HUDEP-2 (cell line): ENCODE data around the gene MAML3.

Experiments
- DNase-seq, 76 experiments: peaks; one replicate each; lab custom pipeline; 2025; ENCODE audit not compliant: unreplicated experiment in 76 of 76; lab: John Stamatoyannopoulos, UW

MAML3 gene

DNA sequence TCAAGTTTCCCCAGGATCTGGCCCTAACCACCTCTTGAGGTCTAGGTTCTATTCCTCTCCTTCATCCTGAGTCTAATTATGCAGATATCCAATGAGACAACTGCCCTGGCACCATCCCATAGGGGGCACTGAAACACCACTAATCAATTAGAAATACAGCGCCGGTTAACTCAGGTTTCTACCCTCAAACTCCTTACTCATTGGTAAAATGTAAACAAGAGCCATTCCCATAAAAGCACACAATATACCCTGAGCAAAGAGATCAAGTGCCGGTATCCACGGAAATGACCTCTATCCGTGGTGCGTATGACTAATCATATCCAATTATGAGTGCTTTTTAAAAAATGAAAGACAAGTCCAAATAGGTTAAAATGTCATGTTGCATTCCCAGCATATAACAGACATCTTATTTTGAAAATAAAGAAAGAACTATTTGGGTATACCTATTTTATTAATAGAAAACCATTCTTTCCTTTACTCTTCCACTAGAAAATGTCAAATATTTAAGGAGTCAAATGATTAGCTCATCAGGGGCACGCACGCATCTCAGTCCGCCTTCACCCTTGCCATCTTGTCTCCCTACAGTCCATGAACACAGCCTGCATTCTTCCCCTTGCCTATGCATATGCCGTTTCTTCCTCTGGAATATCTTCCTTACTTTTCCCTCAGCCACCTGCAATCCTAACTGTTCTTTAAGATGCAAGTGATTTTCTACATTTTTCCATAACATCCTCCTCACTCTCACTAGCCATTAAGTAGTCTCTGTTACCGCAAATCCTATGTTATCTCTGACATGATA lies 141.1 kb downstream of the MAML3 start:
- peak in 27 of 76 experiments; percentile 0 to 34 (median 6) for DNase-seq

DNA sequence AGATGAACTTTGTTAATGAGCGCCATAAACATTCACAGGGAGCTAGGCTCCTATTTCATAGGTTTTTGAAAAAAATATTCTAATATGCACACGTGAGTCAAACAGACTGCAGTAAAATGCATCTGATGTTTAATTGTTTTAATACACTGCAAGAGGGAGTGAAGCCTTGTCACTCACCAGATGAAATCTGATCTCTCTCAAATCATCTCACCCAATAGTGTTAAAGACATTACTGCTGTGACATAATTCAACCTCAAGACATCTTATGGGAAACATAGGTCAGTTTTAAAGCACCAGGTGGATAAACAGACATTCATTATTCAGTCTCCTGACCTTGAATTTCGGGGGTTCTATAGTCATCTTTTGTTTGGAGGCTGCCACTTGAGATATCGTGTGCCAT lies 148.3 kb downstream of the MAML3 start:
- no peak for DNase-seq

DNA sequence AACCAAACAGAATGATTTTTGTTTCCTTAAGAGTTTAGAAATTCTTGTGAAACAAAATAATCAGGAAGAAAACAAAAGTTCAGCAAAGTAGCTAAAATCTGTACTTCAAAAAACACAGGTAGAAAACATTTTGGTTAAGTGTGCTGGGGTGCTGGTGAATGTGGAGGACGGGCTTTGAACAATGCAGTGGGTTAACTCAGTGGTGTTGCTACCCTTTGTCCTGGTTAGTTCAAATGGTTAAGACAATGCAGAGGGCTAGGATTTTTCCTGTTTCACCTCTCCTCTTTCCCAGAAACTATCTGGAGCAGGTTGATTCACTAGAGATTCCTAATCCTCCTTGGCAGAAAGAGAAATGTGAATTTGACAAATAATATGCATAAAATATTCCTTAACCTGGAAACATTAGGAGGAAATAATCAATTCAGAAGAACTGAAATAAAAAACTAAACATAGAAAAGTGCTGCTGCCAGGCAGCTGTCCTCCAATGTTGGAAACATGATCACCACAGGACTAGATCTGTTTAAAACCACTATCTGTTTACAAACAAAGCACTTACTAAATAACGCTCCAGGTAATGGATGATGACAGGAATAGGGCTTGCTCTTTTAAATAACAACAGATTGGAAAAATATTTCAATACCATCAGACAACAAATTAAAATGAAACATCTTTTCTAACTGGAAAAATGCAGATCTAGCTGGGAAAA lies 148.9 kb downstream of the MAML3 start:
- DNase-seq, result no peak

DNA sequence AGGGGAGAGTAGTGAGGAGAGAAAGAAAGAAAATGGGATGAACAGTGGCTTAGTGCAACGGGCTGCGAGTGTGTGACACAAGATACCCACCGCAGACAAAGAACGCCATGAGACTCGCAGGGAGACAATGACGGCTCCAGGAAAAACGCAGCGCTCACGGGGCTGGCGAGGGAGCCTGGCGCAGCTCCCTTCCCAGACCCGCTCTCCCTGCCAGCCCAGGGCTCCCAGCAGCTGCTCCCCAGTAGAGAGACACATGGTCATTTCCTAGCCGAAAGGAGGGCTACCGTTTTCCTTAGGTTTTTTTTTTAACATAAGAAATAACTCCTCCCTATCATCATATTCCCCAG lies 149.5 kb downstream of the MAML3 start:
- no peak for DNase-seq

DNA sequence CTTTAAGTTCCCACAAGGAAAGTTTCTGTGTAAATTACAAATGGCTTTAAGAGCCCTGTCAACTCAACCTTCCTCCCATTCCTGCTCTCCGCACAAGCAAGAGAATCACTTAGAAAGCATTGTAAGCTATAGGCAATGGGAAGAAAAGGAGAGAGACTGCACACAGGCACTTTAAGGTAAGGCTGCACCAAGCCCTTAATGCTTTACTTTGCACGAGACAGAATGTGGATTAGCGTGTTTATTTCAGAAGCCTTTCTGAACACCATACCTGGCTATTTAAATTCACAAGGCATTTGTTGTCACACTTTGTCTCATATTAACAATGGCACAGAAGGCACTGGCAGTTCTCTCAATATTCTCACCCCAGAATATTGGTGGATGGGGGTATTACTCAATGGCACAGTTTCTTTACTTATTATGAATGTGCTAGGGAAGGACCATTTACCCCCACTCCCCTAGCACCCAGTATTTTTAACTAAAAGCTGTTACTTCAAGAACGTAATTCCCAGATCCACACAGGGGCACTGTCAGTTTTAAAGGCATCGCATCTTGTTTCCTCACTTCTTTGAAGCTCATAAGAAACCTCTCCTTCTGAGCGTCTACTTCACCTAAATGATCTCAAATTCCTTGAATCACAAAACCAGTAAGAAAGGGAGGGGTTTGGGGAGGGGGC lies 150.0 kb downstream of the MAML3 start:
- DNase-seq, result no peak

DNA sequence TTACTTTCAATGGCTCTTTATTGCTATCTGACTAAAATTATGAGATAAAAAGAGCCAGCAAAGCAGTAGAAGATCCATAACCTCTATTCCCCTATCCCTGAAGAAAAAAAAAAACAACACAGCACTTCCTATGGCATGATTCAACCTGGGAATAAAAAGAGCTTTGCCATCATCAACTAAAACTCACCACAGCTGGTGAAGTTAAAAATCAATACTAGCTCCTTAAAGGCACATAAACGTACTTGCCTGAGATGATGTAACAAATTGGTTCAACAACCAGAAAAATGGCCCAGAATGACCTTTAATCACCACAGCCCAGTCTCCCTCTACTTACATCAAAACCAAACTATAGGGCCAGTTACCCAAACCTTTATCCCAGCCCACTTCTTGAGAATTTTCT lies 153.8 kb downstream of the MAML3 start:
- DNase-seq, result no peak

DNA sequence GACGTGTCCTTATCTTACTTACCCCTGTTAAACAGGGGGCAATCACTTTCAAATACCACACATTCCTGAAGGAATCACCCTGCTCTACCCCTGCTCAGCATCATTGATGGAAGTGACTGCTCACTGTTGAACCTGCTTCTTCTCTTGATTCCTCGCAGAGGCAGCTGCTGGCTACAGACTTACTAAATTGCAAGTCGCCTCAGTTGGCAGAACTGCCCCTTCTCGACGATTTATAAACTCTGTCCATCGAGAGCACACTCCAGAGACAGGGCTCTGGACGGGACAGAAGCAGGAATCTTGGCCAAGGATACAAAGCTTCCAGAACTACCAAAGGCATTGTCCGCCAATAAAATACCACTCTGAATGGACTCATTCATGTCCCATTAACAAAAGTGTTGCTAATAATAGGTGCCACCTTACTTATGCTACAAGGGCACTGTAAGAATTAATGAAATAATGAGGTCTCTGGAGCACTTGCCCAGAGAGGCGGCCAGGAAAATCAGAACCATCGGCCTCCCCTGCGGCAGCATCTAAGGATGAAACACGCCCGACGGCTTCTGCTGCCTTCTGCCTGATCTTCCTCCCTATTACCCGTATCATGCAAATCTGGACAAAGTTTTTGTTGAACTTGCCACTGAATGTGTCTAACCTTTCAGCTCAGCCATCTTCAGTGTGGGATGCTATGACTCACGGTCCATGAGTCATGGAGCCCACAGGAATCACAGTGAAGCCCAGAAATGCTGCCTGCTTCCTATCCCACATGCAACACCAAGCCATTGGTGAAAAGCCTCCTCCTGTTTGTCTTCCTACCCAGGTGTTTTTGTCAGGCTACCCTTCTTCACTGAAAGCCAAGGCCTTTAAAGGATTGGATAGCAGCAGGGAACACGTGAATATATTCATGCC lies 164.9 kb downstream of the MAML3 start:
- DNase-seq, result no peak

DNA sequence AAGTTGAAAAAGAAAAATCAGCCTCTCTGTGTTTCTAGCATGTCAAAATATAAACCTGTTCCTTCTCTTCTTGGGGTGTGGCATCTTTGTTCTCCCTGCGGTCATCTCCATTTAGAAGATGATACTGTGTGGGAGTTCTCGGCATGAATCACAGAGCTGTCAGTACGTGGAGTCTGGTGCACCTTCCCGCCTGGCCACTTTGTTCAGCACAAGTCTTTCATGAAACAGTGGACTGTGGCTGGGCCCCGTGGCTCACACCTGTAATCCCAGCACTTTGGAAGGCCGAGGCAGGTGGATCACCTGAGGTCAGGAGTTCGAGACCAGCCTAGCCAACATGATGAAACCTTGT lies 166.5 kb downstream of the MAML3 start:
- no peak for DNase-seq

DNA sequence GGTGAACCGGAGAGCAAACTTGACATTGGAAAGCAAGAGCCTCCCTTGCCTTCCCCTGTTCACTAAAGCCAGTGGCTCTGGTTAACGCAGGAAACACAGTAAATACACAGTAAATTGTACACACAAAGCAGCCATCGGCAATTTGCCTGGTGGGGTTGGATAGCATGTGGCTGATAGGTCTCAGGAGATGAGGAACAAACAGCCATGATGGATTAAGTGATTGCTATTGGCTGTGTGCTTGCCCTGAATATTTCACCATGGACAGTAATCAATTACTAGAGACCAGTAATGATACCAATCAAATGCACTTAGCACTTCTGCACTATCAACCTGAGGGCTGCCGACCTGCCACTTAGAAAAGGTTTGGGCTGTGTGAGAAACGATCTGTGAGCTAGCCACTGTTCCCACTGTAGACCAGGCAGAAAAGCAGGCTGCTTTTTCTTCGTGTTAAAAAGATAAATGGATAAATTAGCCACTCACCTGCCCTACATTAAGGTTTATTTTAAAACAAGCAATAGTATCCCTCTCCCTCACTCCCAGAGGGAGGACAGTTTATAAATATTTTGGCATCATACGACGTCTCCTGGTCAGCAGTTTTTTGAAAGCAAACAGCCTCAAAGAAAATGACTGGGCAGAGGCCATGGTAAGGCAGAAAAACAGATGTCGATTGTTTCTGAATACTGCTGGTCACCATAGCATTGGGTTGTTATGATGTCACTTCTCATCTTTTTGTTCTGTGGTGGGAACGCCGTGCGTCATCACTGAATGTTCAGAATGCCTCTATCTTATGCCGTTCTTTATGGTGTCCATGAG lies 167.1 kb downstream of the MAML3 start:
- DNase-seq, result no peak

DNA sequence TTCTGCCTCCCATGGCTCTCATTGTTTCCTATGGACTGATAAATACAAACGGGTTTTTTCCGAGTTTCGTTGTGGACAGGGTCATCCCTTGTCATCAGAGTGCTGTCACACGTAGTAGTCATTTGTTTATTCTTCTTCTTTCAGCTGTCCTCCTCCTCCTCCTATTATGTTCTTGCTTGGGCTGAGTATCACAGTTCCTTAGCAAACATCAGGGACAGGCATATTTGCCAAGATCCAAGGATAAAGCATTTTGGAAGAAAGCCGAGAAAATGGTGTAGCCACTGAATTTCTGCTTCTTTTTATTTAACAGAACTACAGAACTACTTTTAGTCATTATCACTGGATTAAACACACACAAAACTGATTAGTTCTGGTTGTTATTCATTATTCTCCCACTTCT lies 167.9 kb downstream of the MAML3 start:
- no peak for DNase-seq

DNA sequence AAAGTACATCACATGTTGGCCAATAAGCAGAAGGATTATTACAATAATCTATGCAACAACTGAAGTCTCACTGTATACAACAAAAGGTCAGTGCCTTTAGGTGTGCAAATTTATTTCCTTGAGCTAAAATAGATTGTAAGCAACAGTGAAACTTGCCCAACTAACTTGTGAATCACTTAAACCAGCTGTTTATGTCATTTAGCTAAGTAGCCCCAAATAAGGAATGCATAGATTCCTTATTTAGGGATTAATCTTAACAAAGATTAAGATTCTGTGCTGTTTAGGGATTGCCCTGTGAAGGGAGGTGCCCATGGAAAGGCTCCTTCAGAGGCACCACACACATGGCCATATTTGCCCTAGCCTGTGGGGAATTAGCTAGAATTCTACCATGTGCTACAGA lies 168.6 kb downstream of the MAML3 start:
- DNase-seq, result no peak

DNA sequence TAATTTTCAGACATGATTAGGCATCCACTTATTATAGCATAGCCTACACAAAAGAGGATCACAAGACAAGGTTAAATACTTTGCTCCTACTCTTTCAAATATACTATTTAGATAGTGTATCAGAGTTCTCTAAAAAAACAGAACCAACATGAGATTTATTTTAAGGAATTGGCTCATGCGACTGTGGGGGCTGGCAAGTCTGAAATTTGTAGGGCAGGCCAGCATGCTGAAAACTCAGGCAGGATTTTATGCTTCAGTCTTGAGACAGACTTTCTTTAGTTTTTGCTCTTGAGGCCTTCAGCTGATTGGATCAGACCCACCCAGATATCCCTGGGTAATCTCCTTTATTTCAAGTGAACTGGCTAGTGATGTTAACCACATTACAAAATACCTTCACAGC lies 169.5 kb downstream of the MAML3 start:
- DNase-seq, result no peak

DNA sequence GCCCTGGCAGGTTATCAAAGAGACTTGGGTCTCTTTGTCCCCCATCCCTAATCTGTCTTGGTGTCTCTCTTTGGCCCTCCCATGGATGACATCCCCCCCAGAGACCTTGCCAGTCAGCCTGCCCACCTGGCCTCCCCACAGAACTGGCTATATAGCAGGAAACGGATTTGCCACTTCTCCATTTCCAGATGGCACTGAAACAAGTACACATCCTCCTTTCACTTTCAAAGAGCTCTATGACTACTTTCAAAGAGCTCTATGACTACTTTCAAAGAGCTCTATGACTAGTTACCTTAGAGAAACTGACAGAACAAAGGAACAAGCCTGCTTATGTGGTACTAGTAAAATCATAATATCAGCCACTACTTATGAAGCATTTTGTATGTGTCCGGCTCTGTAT lies 175.3 kb downstream of the MAML3 start:
- no peak for DNase-seq

DNA sequence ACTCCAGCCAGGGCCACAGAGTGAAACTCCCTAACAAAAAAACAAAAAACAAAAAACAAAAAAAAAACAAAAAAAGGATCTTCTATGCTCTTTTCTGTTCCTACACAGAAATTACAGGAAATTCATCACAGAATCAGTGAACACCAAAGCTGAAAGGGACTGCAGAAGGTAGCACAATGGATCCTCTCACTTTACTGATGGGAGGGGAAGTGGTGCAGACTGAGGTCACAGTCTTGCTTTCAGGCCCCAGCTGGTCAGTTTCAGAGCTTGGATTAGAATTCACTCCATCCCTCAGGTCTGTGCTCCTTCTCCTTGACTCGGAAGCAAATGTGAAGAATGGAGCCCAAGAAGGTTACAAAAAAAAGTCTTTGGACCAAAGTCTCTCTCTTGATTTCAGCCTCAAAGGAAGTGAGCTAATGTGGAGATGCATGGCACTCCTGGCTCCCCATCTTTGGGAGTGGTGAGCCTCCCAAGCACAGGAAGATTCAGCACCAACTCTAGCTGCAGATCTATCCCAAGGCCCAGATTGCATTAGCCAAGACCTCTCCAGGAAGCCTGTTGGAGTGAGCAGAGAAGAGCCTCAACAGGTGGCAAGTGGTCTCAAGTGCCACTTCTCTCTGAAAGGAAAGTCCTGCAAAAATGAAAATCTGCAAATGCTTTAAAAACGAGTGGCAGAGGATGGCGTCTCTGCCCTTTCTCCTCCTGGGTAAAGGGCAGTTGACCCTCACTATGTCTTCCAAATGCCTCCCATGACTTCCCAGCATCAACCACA lies 176.0 kb downstream of the MAML3 start:
- DNase-seq, result no peak

DNA sequence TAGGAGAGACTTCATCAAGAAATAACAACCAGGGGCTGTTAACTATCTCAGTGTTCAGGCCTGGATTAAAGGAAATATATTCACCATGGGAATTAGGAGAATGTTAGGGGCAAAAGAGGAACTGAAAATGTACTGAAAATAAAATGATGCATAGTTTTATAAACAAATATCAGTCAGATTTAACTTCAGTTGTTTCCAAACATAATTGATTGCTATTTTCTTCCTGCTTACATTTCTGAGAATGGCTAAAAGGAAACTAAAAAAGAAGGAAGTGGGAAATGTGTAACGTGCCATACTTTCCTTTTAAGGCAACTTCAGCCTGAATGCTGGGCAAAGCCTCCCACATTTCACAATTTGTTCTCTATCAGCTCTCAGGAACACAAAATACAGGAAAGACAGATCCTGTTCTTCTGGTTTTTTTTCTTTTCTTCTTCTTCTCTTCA lies 178.1 kb downstream of the MAML3 start:
- no peak for DNase-seq

DNA sequence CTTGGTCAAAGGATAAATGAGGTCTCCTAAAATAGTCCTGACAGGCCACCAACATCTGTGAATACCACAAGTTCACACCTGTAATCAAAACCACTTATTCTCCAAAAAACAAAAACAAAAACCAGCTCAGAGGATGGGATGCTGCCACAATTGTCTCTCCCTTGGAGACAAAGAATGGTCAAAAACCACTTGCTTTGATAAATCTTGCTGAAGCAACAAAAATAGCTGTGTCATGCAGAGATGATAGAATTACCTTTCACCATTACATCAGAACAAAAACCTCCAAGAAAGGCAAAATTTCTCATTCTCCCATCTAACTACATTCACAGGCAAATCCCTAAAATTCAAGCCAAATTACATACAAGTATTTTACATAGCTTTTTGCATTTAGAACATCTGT lies 180.4 kb downstream of the MAML3 start:
- no peak for DNase-seq

DNA sequence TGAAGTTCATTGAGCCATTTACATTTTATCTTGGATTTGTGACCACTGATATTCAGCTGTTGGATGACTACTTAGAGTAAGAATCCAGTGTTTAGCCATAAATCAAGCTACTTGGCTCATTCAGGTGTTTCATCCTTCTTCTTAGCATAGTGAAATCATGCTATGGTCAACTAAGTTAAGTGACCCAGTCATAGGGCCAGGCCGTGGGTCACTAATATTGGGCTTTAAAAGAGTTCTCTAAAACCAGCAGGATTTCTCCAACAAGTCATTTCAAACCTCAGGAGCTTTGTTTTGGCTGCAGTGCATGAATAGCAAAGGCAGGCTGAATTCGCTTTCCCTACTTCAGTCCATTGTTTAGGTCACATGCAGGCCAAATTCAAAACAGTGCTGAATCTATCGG lies 181.0 kb downstream of the MAML3 start:
- DNase-seq, result no peak

DNA sequence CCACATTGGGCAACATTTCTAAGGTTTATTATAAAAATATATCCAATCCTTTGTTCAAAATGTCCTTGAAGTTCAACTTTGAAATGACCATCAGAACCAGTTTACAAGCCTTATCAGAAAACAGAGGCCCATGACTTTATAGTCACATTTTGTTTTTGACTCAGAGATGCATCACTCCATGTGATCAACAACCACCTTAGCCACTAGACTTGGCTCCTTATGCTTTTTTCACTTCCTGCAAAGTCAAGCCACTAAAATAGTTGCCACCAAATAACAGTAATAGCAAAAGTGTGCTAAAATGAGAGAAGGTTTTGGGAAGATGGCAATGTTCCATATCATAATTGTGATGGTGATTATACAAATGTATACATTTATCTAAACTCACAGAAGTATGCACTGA lies 181.7 kb downstream of the MAML3 start:
- no peak for DNase-seq

DNA sequence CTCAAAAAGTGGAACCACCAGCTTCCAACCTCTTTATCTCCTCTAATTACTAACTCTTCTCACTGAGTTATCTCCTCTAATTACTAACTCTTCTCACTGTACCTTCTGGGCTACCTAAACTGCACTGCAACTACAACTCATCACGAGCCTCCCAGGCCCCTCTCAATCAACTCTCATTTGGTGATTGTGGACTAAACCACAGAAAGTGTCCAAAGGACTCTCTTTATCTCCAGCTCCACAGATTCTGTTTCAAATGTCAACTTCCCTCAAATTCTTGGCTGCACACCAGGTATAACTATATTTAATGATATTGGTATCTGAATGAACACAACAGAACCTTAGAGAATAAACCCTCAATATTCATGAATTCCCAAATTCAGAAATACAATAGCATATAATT lies 182.9 kb downstream of the MAML3 start:
- DNase-seq, result no peak
